GM23338 (cell line): ENCODE measurements around the gene MYL12B. TPM values are rescaled to one million over a fixed set of nuclear protein-coding genes. Genes with fewer than 3 reads are reported as not detected.

Experiments used
- ATAC-seq: fragments of 200-7000 bp; cut with Tn5 transposase; 3 replicates; pipeline ENCODE4 v1.9.1; 2020
- DNase-seq: peaks from one replicate; pipeline ENCODE4 v3.0.0-alpha.2; 2015; ENCODE audit warnings: low spot score
- H2AFZ ChIP-seq: fragments of 200-600 bp; sonication (generic); 2 replicates; pipeline ENCODE4 v1.8.0; 2016; ENCODE audit warnings: antibody characterized with exemption, mild to moderate bottlenecking, moderate library complexity
- H3F3A ChIP-seq: fragments of 200-600 bp; sonication (generic); replicated peaks from 2 replicates; pipeline ENCODE4 v1.8.0; 2017; ENCODE audit warnings: antibody characterized with exemption, mixed run types, low read depth
- H3K27ac ChIP-seq: fragments of 200-600 bp; sonication (generic); 2 replicates; pipeline ENCODE4 v1.6.1; 2016; ENCODE audit warnings: low read depth
- H3K27me3 ChIP-seq: fragments of 200-600 bp; sonication (generic); 2 replicates; pipeline ENCODE4 v1.8.0; 2016; ENCODE audit warnings: mild to moderate bottlenecking, mixed run types, moderate library complexity; ENCODE audit not compliant: insufficient read depth
- H3K36me3 ChIP-seq: fragments of 200-600 bp; sonication (generic); 2 replicates; pipeline ENCODE4 v1.8.0; 2016; ENCODE audit warnings: mild to moderate bottlenecking; ENCODE audit not compliant: insufficient read depth
- H3K4me1 ChIP-seq: fragments of 200-600 bp; sonication (generic); 2 replicates; pipeline ENCODE4 v1.8.0; 2016; ENCODE audit warnings: mild to moderate bottlenecking, moderate library complexity; ENCODE audit not compliant: insufficient read depth
- H3K4me2 ChIP-seq: fragments of 200-600 bp; sonication (generic); 2 replicates; pipeline ENCODE4 v1.7.1; 2017; ENCODE audit warnings: mixed run types
- H3K4me3 ChIP-seq: fragments of 200-600 bp; sonication (generic); 2 replicates; pipeline ENCODE4 v1.6.1; 2016; ENCODE audit warnings: mixed run types
- H3K79me2 ChIP-seq: fragments of 200-600 bp; sonication (generic); replicated peaks from 2 replicates; pipeline ENCODE4 v1.8.0; 2017; ENCODE audit warnings: mild to moderate bottlenecking; ENCODE audit not compliant: insufficient read depth
- H3K9me2 ChIP-seq: fragments of 200-600 bp; sonication (generic); 2 replicates; pipeline ENCODE4 v1.8.0; 2017; ENCODE audit not compliant: insufficient read depth
- H4K20me1 ChIP-seq: fragments of 200-600 bp; sonication (generic); replicated peaks from 2 replicates; pipeline ENCODE4 v1.8.0; 2017; ENCODE audit warnings: mild to moderate bottlenecking; ENCODE audit not compliant: insufficient read depth
- H3K27ac Mint-ChIP-seq: 2 replicates; pipeline ENCODE4 v1.8.0; 2020; ENCODE audit warnings: inconsistent platforms, mild to moderate bottlenecking, moderate library complexity, mixed read lengths
- H3K27me3 Mint-ChIP-seq: 3 replicates; pipeline ENCODE4 v1.8.0; 2022; ENCODE audit warnings: low read depth, mild to moderate bottlenecking, moderate library complexity, mixed read lengths, inconsistent platforms; ENCODE audit not compliant: insufficient read depth, poor library complexity
- H3K36me3 Mint-ChIP-seq: 3 replicates; pipeline ENCODE4 v1.8.0; 2021; ENCODE audit warnings: low read depth, mild to moderate bottlenecking, inconsistent platforms, moderate library complexity, mixed read lengths
- H3K4me1 Mint-ChIP-seq: 3 replicates; pipeline ENCODE4 v1.8.0; 2020; ENCODE audit warnings: mild to moderate bottlenecking, inconsistent platforms, mixed read lengths
- H3K4me3 Mint-ChIP-seq: 3 replicates; pipeline ENCODE4 v1.8.0; 2021; ENCODE audit warnings: moderate library complexity, mild to moderate bottlenecking, inconsistent platforms, mixed read lengths
- H3K9me3 Mint-ChIP-seq: 3 replicates; pipeline ENCODE4 v1.8.0; 2020; ENCODE audit warnings: moderate library complexity, mild to moderate bottlenecking, inconsistent platforms, mixed read lengths
- CREB1 ChIP-seq: fragments of 250-450 bp; sonication (Bioruptor Pico); IDR thresholded peaks from 2 replicates; pipeline ENCODE4 v1.5.0; 2020; ENCODE audit warnings: low read depth, mild to moderate bottlenecking, moderate library complexity
- CTCF ChIP-seq, 2 experiments: fragments of 200-600 bp in 1 of 2; sonication (generic) in 1 of 2; conservative IDR thresholded peaks; 2 replicates each; pipeline versions ENCODE4 v1.5.1 to v1.6.1; 2016 to 2017; ENCODE audit warnings: antibody characterized with exemption in 2 of 2, low read depth in 2 of 2, mild to moderate bottlenecking in 2 of 2, moderate library complexity in 1 of 2
- EZH2 ChIP-seq: fragments of 200-600 bp; sonication (generic); IDR thresholded peaks from one replicate; pipeline ENCODE4 v1.8.0; 2017; ENCODE audit warnings: antibody characterized with exemption, mild to moderate bottlenecking, low read depth; ENCODE audit not compliant: unreplicated experiment
- EZH2phosphoT487 ChIP-seq: fragments of 200-600 bp; sonication (generic); IDR thresholded peaks from one replicate; pipeline ENCODE4 v1.8.1; 2018; ENCODE audit warnings: antibody characterized with exemption; ENCODE audit not compliant: unreplicated experiment
- JUNB ChIP-seq: IDR thresholded peaks from one replicate; pipeline ENCODE4 v1.6.1; 2016; ENCODE audit warnings: antibody characterized with exemption; ENCODE audit not compliant: unreplicated experiment
- NANOG ChIP-seq: IDR thresholded peaks from 2 replicates; pipeline ENCODE4 v1.6.1; 2016; ENCODE audit warnings: antibody characterized with exemption, borderline replicate concordance
- STAT1 ChIP-seq: IDR thresholded peaks from one replicate; pipeline ENCODE4 v1.6.1; 2016; ENCODE audit warnings: antibody characterized with exemption; ENCODE audit not compliant: unreplicated experiment
- ZNF114 ChIP-seq: fragments of 250-450 bp; sonication (Bioruptor Pico); IDR thresholded peaks from 2 replicates; pipeline ENCODE4 v1.5.0; 2020; ENCODE audit warnings: mild to moderate bottlenecking, moderate library complexity
- ZNF331 ChIP-seq: fragments of 250-450 bp; sonication (Bioruptor Pico); IDR thresholded peaks from 2 replicates; pipeline ENCODE4 v1.5.0; 2020; ENCODE audit warnings: low read depth, mild to moderate bottlenecking, moderate library complexity
- polyA plus RNA-seq: library from polyadenylated mRNA; unstranded; fragments of >200 nt; fragmentation: Nextera tagmentation; extraction: Ambion mirVana; gene quantifications from 2 replicates; pipeline ENCODE4 v1.2.1, GENCODE V29; 2016
- total RNA-seq: library from RNA; depleted of rRNA; stranded (reverse); fragments of >200 nt; shearing (Covaris generic); gene quantifications from 2 replicates; pipeline ENCODE4 v1.2.3, GENCODE V29; 2014
- TF ChIP-seq, protein P1 (sequence below): IDR thresholded peaks from one replicate; pipeline ENCODE4 v1.6.1; 2018; ENCODE audit warnings: antibody characterized with exemption; ENCODE audit not compliant: unreplicated experiment
- TF ChIP-seq, protein P2 (sequence below): IDR thresholded peaks from 2 replicates; pipeline ENCODE4 v1.6.1; 2016; ENCODE audit warnings: antibody characterized with exemption

The MYL12B gene
- total and polyA plus RNA-seq, 2 experiments from 2014 or later: 165 to 330 TPM

DNA sequence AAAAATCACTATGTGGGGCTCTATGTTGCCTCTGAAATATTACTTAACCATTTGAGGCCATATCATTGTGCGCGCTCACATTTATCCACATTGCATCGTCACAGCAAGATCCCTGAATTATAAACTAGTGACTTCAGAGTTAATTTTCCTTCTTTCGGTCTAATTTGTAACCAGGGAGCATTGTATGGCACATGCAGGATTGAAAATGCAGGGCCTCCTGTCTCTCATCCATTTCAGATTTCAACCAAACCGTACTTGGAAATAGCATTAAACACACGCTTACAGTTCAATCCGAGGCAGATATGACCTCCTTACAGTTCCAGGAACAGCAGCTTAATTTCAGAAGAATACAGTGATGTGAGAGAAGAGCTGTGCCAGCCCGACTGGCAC, 42.7 kb upstream of the MYL12B start:
- ATAC-seq (no peak), DNase-seq (no peak)
- no peaks in the 10 kb centered on the region for H3K79me2 ChIP-seq
- Mint-ChIP-seq H3K4me1 (peaks cover 14% of the 10 kb centered on the region; the same call in 2 of the 3 replicates), H3K27me3 (peaks cover 2% of the 10 kb centered on the region), H3K4me3 (no peak overlapping the region), H3K36me3 (no peaks in the 10 kb centered on the region), H3K27ac (no peak overlapping the region), H3K9me3 (no peaks in the 10 kb centered on the region)
- no peak overlapping the region for H3K27ac ChIP-seq
- peak overlapping the region; percentile 6; the same call in 1 of the 2 replicates for H2AFZ ChIP-seq
- H3F3A ChIP-seq: no peaks in the 10 kb centered on the region
- H3K36me3 ChIP-seq: no peaks in the 10 kb centered on the region; the same call in 1 of the 2 replicates
- H3K4me1 ChIP-seq: peaks cover 14% of the 10 kb centered on the region
- no peaks in the 10 kb centered on the region for H3K27me3 ChIP-seq
- H3K9me2 ChIP-seq: no peaks in the 10 kb centered on the region; the same call in 1 of the 2 replicates
- H3K4me2 ChIP-seq: no peak overlapping the region
- H3K4me3 ChIP-seq: no peak overlapping the region
- H4K20me1 ChIP-seq: no peaks in the 10 kb centered on the region
- TF ChIP-seq NANOG (no peak), ZNF331 (CRISPR knock-in tag) (no peak), CREB1 (CRISPR knock-in tag) (no peak), EZH2phosphoT487 (no peak), EZH2 (no peak), ZNF114 (CRISPR knock-in tag) (no peak)
- TF ChIP-seq, protein P1, sequence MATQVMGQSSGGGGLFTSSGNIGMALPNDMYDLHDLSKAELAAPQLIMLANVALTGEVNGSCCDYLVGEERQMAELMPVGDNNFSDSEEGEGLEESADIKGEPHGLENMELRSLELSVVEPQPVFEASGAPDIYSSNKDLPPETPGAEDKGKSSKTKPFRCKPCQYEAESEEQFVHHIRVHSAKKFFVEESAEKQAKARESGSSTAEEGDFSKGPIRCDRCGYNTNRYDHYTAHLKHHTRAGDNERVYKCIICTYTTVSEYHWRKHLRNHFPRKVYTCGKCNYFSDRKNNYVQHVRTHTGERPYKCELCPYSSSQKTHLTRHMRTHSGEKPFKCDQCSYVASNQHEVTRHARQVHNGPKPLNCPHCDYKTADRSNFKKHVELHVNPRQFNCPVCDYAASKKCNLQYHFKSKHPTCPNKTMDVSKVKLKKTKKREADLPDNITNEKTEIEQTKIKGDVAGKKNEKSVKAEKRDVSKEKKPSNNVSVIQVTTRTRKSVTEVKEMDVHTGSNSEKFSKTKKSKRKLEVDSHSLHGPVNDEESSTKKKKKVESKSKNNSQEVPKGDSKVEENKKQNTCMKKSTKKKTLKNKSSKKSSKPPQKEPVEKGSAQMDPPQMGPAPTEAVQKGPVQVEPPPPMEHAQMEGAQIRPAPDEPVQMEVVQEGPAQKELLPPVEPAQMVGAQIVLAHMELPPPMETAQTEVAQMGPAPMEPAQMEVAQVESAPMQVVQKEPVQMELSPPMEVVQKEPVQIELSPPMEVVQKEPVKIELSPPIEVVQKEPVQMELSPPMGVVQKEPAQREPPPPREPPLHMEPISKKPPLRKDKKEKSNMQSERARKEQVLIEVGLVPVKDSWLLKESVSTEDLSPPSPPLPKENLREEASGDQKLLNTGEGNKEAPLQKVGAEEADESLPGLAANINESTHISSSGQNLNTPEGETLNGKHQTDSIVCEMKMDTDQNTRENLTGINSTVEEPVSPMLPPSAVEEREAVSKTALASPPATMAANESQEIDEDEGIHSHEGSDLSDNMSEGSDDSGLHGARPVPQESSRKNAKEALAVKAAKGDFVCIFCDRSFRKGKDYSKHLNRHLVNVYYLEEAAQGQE: no peak
- TF ChIP-seq, protein P2, sequence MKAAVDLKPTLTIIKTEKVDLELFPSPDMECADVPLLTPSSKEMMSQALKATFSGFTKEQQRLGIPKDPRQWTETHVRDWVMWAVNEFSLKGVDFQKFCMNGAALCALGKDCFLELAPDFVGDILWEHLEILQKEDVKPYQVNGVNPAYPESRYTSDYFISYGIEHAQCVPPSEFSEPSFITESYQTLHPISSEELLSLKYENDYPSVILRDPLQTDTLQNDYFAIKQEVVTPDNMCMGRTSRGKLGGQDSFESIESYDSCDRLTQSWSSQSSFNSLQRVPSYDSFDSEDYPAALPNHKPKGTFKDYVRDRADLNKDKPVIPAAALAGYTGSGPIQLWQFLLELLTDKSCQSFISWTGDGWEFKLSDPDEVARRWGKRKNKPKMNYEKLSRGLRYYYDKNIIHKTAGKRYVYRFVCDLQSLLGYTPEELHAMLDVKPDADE: no peak

- no peaks in the 10 kb centered on the region for H3K9me3 Mint-ChIP-seq
- H3K27me3 Mint-ChIP-seq: peaks cover 2% of the 10 kb centered on the region
- ATAC-seq: no peak
- no peak within 1 kb of the TSS for H3K27ac Mint-ChIP-seq
- H3K79me2 ChIP-seq: no peaks in the 10 kb centered on the region
- no peaks in the 10 kb centered on the region for H3F3A ChIP-seq
- H3K4me1 ChIP-seq: peaks cover 14% of the 10 kb centered on the region
- no peak for DNase-seq
- peaks cover 14% of the 10 kb centered on the region; the same call in 2 of the 3 replicates for H3K4me1 Mint-ChIP-seq
- no peak within 1 kb of the TSS for H3K4me3 Mint-ChIP-seq
- no peak within 1 kb of the TSS for H3K27ac ChIP-seq
- no peak within 1 kb of the TSS for H3K4me2 ChIP-seq
- H3K4me3 ChIP-seq: no peak within 1 kb of the TSS
- no peaks in the 10 kb centered on the region; the same call in 1 of the 2 replicates for H3K36me3 ChIP-seq
- no peaks in the 10 kb centered on the region for H3K27me3 ChIP-seq
- H4K20me1 ChIP-seq: no peaks in the 10 kb centered on the region
- no peaks in the 10 kb centered on the region for H3K36me3 Mint-ChIP-seq
- peak within 1 kb of the TSS; percentile 6; the same call in 1 of the 2 replicates for H2AFZ ChIP-seq
- H3K9me2 ChIP-seq: no peaks in the 10 kb centered on the region; the same call in 1 of the 2 replicates
- TF ChIP-seq STAT1: no peak
- TF ChIP-seq JUNB: no peak
- TF ChIP-seq CTCF (conservative IDR thresholded peaks at IDR 0.05; ENCODE audit: low read depth in 2 of 2): no peak
- no peak for TF ChIP-seq ZNF331 (CRISPR knock-in tag)
- TF ChIP-seq CREB1 (CRISPR knock-in tag): no peak
- no peak for TF ChIP-seq EZH2phosphoT487
- TF ChIP-seq, protein P1: no peak
- no peak for TF ChIP-seq EZH2
These were observed 42.1 kb upstream of the MYL12B start, which contains the start of gene MYOM1 for GRCh38 chr18:3219631-3220335. Gene MYOM1, minus strand, starts transcription at chr18:3219968. Its CDS starts 4,745 bp downstream, at chr18:3215223.
